HepG2 (cell line): ENCODE results near the gene CEP76.

ENCODE experiments used
- ASH2L ChIP-seq: fragments of 300-600, 200-600 bp; sonication (generic); IDR thresholded peaks from 2 replicates; pipeline ENCODE4 v1.7.0; 2017; ENCODE audit warnings: low read depth, mild to moderate bottlenecking, moderate library complexity, mixed read lengths, low read length; ENCODE audit not compliant: insufficient read length
- KAT7 ChIP-seq: IDR thresholded peaks from 2 replicates; pipeline ENCODE4 v1.6.1; 2018; ENCODE audit warnings: borderline replicate concordance, missing compliant biosample characterization
- MEIS1 ChIP-seq: sonication (generic); formaldehyde crosslinking; IDR thresholded peaks from 2 replicates; pipeline ENCODE4 v1.9.0; 2021; ENCODE audit warnings: mild to moderate bottlenecking, missing genetic modification reagents, moderate library complexity, borderline replicate concordance
- MTA3 ChIP-seq: sonication (generic); formaldehyde crosslinking; IDR thresholded peaks from 2 replicates; pipeline ENCODE4 v1.4.0; 2020; ENCODE audit warnings: missing genetic modification reagents
- TCF12 ChIP-seq, 2 experiments: fragments of 450-650 bp in 1 of 2; sonication (generic) in 1 of 2; formaldehyde crosslinking in 1 of 2; IDR thresholded peaks; 2 replicates each; pipeline versions ENCODE4 v1.6.1 to v1.8.0; 2017 to 2022; ENCODE audit warnings: antibody characterized with exemption in 1 of 2, mild to moderate bottlenecking in 1 of 2, missing genetic modification reagents in 1 of 2, moderate library complexity in 1 of 2
- ZBTB38 ChIP-seq: sonication (generic); formaldehyde crosslinking; IDR thresholded peaks from 2 replicates; pipeline ENCODE4 v1.5.1; 2020; ENCODE audit warnings: mild to moderate bottlenecking, missing genetic modification reagents
- TF ChIP-seq, protein P1 (sequence below): sonication (generic); formaldehyde crosslinking; IDR thresholded peaks from 2 replicates; pipeline ENCODE4 v1.5.0; 2020; ENCODE audit warnings: mild to moderate bottlenecking, missing genetic modification reagents, moderate library complexity

DNA sequence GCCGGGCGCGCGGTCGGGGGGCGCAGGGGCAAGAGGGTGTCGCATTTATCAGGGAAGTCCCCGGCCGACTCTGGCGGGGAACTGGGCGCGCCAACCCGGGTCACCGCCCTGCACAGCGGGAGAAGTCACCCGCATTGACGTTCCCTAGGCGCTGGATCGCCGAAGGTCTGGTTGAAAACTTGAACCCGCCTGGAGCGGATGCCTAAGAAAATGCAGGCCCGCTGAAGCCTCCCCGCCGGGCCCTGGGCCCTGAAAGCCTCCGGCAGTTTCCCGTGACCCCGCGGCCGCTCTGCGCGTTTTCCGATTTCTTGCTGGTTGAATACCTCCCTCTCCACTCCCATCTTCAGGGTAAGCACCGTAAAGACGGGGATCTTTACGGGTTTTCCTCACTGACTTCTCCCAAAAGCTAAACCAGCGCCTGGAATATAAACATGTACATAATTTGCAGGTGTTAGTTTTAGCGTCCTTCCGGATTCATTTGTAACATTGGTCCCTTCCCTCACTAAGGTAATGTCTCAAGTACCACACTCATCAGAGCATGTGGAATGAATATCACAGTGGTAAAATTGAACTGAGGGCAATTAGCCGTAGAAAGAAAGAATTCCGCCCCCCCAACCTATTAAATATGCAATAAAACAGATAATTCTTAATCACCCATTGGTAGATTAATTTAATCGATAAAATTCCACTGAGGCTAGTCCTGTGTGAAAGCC is 43.9 kb downstream of the CEP76 start:
- TF ChIP-seq MTA3 (CRISPR knock-in tag) (no peak), MEIS1 (no peak), ZBTB38 (CRISPR knock-in tag) (peak; percentile 66; the same call in 1 of the 2 replicates), ASH2L (no peak), KAT7 (CRISPR knock-in tag) (no peak), TCF12 (IDR thresholded peaks at IDR 0.05) (no peak), TCF12 (CRISPR knock-in tag; IDR thresholded peaks at IDR 0.05) (no peak)
- TF ChIP-seq, protein P1, sequence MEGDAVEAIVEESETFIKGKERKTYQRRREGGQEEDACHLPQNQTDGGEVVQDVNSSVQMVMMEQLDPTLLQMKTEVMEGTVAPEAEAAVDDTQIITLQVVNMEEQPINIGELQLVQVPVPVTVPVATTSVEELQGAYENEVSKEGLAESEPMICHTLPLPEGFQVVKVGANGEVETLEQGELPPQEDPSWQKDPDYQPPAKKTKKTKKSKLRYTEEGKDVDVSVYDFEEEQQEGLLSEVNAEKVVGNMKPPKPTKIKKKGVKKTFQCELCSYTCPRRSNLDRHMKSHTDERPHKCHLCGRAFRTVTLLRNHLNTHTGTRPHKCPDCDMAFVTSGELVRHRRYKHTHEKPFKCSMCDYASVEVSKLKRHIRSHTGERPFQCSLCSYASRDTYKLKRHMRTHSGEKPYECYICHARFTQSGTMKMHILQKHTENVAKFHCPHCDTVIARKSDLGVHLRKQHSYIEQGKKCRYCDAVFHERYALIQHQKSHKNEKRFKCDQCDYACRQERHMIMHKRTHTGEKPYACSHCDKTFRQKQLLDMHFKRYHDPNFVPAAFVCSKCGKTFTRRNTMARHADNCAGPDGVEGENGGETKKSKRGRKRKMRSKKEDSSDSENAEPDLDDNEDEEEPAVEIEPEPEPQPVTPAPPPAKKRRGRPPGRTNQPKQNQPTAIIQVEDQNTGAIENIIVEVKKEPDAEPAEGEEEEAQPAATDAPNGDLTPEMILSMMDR (CRISPR knock-in tag) = no peak
